ENCODE results near the gene SH3RF1. TPM values are rescaled to one million over a fixed set of nuclear protein-coding genes. Genes with fewer than 3 reads are reported as not detected.

The SH3RF1 gene
- total and polyA plus RNA-seq, 2 of the 8 experiments (the other 6 are each of a cell fraction or from before 2014, with no cell fraction given), result 6.9 to 15.1 TPM

DNA sequence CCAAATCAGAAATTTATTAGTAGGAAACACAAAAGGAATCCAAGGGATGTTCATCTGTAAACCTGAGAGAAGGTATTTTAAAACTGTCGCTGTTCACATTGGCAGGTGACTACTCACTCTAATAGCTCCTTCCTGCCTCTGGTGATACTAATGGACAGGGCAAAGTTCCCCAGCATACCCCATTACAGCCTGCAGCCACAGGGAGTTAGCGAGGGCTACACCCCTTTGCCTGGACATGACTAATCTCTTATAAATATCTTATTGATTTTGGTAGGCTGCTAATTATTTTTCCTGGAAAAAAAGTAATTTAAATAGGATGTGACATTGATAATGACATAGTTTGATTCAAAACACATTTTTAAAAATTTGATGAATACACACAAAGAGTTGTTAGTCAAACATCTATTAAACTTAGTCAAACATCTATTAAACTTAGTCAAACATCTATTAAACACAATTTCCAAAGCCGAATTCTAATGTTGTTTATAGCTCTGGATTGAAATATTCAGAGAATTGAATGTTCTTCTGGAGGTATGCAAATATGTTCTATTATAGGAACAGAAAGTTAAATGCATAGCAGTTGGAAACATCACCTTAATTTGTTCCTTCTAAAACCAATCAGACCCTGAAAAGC is 177.8 kb downstream of the SH3RF1 start (continued):
- TF ChIP-seq FOSL1 (IDR thresholded peaks at IDR 0.05; ENCODE audit: insufficient read depth, low read depth, low read length) (no peak), JUND (IDR thresholded peaks at IDR 0.05; ENCODE audit: low read length) (no peak)
